SK-N-SH (cell line): ENCODE measurements around the gene RABGAP1L. TPM values are rescaled to one million over a fixed set of nuclear protein-coding genes. Genes with fewer than 3 reads are reported as not detected.

Experiments
- CTCF ChIA-PET: fragments of 300-600, 350-600 bp; formaldehyde crosslinking; extraction: SDS; loops from one replicate; lab custom pipeline; 2021; lab: Yijun Ruan, JAX
- POLR2A ChIA-PET: fragments of 350-600 bp; sonication (Branson Sonifier 250); formaldehyde crosslinking; extraction: SDS; loops from one replicate; lab custom pipeline; 2020; ENCODE audit warnings: antibody characterized with exemption, inconsistent platforms; lab: Yijun Ruan, JAX
- DNase-seq: peaks from one replicate; pipeline ENCODE4 v3.0.0; 2012
- H2AFZ ChIP-seq: fragments of 200-600 bp; sonication (generic); 2 replicates; pipeline ENCODE4 v1.8.1; 2016; ENCODE audit warnings: antibody characterized with exemption, mild to moderate bottlenecking, low read depth
- H3F3A ChIP-seq: fragments of 200-600 bp; sonication (generic); replicated peaks from 2 replicates; pipeline ENCODE3; 2016; ENCODE audit warnings: antibody characterized with exemption, mild to moderate bottlenecking; ENCODE audit not compliant: insufficient read depth
- H3K27ac ChIP-seq, 2 experiments: fragments of 200-500 bp in 1 of 2; fragments of 200-600 bp in 1 of 2; sonication (Bioruptor generic) in 1 of 2; sonication (generic), shearing (Covaris generic) in 1 of 2; 2 replicates each; pipeline versions ENCODE4 v1.5.1 to v1.6.1; 2014 to 2016; ENCODE audit warnings: low read depth in 2 of 2, inconsistent platforms in 1 of 2, low read length in 1 of 2, mild to moderate bottlenecking in 1 of 2, mixed read lengths in 1 of 2
- H3K27me3 ChIP-seq: fragments of 200-600 bp; sonication (generic), shearing (Covaris generic); 2 replicates; pipeline ENCODE4 v1.6.1; 2016; ENCODE audit warnings: mixed run types; ENCODE audit not compliant: insufficient read depth
- H3K36me3 ChIP-seq, 2 experiments: fragments of 200-500 bp in 1 of 2; fragments of 200-600 bp in 1 of 2; sonication (Bioruptor generic) in 1 of 2; sonication (generic) in 1 of 2; replicated peaks in 1 of 2; 2 replicates each; pipeline versions ENCODE3 to v1.5.1; 2014 to 2016; ENCODE audit warnings: low read length in 1 of 2, mild to moderate bottlenecking in 1 of 2; ENCODE audit not compliant: insufficient read depth in 2 of 2, control insufficient read depth in 1 of 2
- H3K4me1 ChIP-seq, 2 experiments: fragments of 200-500 bp in 1 of 2; fragments of 200-600 bp in 1 of 2; sonication (Bioruptor generic) in 1 of 2; sonication (generic), shearing (Covaris generic) in 1 of 2; 2 replicates each; pipeline versions ENCODE4 v1.5.1 to v1.6.1; 2014 to 2016; ENCODE audit warnings: low read depth in 1 of 2, low read length in 1 of 2, mixed run types in 1 of 2; ENCODE audit not compliant: insufficient read depth in 2 of 2, control insufficient read depth in 1 of 2
- H3K4me2 ChIP-seq: fragments of 200-600 bp; sonication (generic), shearing (Covaris generic); 2 replicates; pipeline ENCODE4 v1.6.1; 2017; ENCODE audit warnings: mixed run types
- H3K4me3 ChIP-seq, 2 experiments: fragments of 200-500 bp in 1 of 2; fragments of 200-600 bp in 1 of 2; sonication (Bioruptor generic) in 1 of 2; sonication (generic), shearing (Covaris generic) in 1 of 2; 2 replicates each; pipeline versions ENCODE4 v1.5.1 to v1.8.1; 2014 to 2016; ENCODE audit warnings: low read depth in 2 of 2, inconsistent platforms in 1 of 2, low read length in 1 of 2, mild to moderate bottlenecking in 1 of 2, mixed read lengths in 1 of 2, moderate library complexity in 1 of 2
- H3K79me2 ChIP-seq: fragments of 200-600 bp; sonication (generic); 2 replicates; pipeline ENCODE4 v1.8.1; 2017; ENCODE audit warnings: mild to moderate bottlenecking; ENCODE audit not compliant: insufficient read depth
- H3K9ac ChIP-seq: fragments of 200-600 bp; sonication (generic); 2 replicates; pipeline ENCODE4 v1.6.1; 2017; ENCODE audit warnings: mixed run types
- H3K9me2 ChIP-seq: fragments of 200-600 bp; sonication (generic); 2 replicates; pipeline ENCODE4 v1.6.1; 2017; ENCODE audit warnings: mixed run types
- H3K9me3 ChIP-seq: fragments of 200-600 bp; sonication (generic); 2 replicates; pipeline ENCODE4 v1.6.1; 2017; ENCODE audit warnings: mixed run types, mild to moderate bottlenecking, moderate library complexity
- H4K20me1 ChIP-seq: fragments of 200-600 bp; sonication (generic); 2 replicates; pipeline ENCODE4 v1.6.1; 2017; ENCODE audit warnings: mild to moderate bottlenecking, mixed run types; ENCODE audit not compliant: insufficient read depth
- ELF1 ChIP-seq: IDR thresholded peaks from 2 replicates; pipeline ENCODE4 v1.4.0; 2012
- FOXJ3 ChIP-seq: sonication (generic); formaldehyde crosslinking; IDR thresholded peaks from 2 replicates; pipeline ENCODE4 v1.5.1; 2020; ENCODE audit warnings: mild to moderate bottlenecking, missing genetic modification reagents
- FOXM1 ChIP-seq: IDR thresholded peaks from 2 replicates; pipeline ENCODE4 v1.4.0; 2012; ENCODE audit warnings: low read depth, mild to moderate bottlenecking
- SMC3 ChIP-seq: IDR thresholded peaks from 2 replicates; pipeline ENCODE4 v1.6.1; 2012; ENCODE audit warnings: low read depth, low read length, improper control_type of control experiment
- WGBS: methylation state at CpG from one replicate; pipeline ENCODE4 v1.1.6; 2017; ENCODE audit warnings: low lambda C conversion rate; 5-methylcytosine and 5-hydroxymethylcytosine counted together
- polyA plus RNA-seq, 3 experiments: library from polyadenylated mRNA; depleted of rRNA; stranded (reverse); fragments of >200 nt; gene quantifications; 2 replicates each; pipeline ENCODE4 v1.2.3, GENCODE V29; 2012
- TF ChIP-seq, protein P1 (sequence below): IDR thresholded peaks from 2 replicates; pipeline ENCODE4 v1.6.1; 2012; ENCODE audit warnings: mild to moderate bottlenecking, low read depth, low read length, moderate library complexity
- TF ChIP-seq, protein P2 (sequence below): IDR thresholded peaks from 2 replicates; pipeline ENCODE4 v1.4.0; 2012; ENCODE audit warnings: low read depth, borderline replicate concordance
- TF ChIP-seq, protein P3 (sequence below): fragments of 150-350 bp; IDR thresholded peaks from 2 replicates; pipeline ENCODE4 v1.6.1; 2016; ENCODE audit warnings: mild to moderate bottlenecking, low read depth, low read length
- TF ChIP-seq, protein P4 (sequence below): fragments of 150-350 bp; IDR thresholded peaks from 2 replicates; pipeline ENCODE4 v1.6.1; 2017; ENCODE audit warnings: antibody characterized with exemption, low read length, low read depth, borderline replicate concordance

RABGAP1L gene
- polyA plus RNA-seq, 1 of the 3 experiments (the other 2 are of a cell fraction): 7.2 TPM

DNA sequence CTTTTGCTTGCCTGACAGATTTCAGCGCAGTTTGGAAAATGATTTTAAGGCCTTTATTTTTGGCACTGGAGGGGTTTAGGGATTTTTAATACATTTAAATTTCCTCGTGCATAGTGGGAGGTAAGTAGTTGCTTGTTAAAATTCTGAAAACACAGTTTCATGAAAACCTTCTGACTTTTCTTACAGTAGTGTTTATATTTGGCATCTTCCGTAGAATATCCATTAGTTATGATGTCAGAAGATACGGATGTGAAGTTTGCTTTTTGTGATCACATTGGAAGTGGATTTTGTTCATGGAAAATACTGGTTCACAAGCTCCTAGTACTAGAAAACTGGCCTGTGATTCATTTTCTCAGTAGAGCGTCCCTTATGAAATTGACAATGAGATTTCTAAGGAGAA is 1.3 kb downstream of the RABGAP1L start (continued):
- TF ChIP-seq, protein P1, sequence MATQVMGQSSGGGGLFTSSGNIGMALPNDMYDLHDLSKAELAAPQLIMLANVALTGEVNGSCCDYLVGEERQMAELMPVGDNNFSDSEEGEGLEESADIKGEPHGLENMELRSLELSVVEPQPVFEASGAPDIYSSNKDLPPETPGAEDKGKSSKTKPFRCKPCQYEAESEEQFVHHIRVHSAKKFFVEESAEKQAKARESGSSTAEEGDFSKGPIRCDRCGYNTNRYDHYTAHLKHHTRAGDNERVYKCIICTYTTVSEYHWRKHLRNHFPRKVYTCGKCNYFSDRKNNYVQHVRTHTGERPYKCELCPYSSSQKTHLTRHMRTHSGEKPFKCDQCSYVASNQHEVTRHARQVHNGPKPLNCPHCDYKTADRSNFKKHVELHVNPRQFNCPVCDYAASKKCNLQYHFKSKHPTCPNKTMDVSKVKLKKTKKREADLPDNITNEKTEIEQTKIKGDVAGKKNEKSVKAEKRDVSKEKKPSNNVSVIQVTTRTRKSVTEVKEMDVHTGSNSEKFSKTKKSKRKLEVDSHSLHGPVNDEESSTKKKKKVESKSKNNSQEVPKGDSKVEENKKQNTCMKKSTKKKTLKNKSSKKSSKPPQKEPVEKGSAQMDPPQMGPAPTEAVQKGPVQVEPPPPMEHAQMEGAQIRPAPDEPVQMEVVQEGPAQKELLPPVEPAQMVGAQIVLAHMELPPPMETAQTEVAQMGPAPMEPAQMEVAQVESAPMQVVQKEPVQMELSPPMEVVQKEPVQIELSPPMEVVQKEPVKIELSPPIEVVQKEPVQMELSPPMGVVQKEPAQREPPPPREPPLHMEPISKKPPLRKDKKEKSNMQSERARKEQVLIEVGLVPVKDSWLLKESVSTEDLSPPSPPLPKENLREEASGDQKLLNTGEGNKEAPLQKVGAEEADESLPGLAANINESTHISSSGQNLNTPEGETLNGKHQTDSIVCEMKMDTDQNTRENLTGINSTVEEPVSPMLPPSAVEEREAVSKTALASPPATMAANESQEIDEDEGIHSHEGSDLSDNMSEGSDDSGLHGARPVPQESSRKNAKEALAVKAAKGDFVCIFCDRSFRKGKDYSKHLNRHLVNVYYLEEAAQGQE: no peak
- TF ChIP-seq FOXM1 (no peak), SMC3 (no peak)
- TF ChIP-seq, all 33 proteins: peak for 0

DNA sequence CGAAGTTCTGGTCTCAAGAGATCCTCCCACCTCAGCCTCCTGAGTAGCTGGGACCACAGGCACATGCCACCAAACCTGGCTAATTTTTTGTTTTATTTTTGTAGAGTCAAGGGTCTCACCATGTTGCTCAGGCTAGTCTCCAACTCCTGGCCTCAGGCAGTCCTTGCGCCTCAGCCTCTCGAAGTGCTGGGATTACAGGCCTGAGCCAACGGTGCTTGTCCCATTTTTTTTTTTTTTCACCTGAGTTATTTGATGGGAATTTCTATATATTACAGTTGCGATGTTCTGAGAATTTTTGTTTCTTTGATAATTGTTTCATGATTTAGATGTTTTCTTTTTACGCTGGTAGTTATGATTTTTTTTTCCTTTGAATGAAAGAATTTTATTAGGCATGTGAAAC is 2.5 kb downstream of the RABGAP1L start:
- Histone ChIP-seq H3K4me3 (no peak overlapping the region), H3K79me2 (peaks cover 35% of the 10 kb centered on the region), H4K20me1 (no peaks in the 10 kb centered on the region), H3K9ac (no peak overlapping the region), H3F3A (peaks cover 4% of the 10 kb centered on the region), H3K27me3 (no peaks in the 10 kb centered on the region), H3K9me3 (no peaks in the 10 kb centered on the region), H2AFZ (no peak overlapping the region), H3K9me2 (no peaks in the 10 kb centered on the region), H3K27ac (no peak overlapping the region), H3K36me3 (no peaks in the 10 kb centered on the region), H3K4me1 (peaks cover 0 to 3% of the 10 kb centered on the region in 2 experiments; a peak in 2 of 4 replicates), H3K4me2 (no peak overlapping the region)
- POLR2A ChIA-PET: no interaction called here
- TF ChIP-seq, protein P2, sequence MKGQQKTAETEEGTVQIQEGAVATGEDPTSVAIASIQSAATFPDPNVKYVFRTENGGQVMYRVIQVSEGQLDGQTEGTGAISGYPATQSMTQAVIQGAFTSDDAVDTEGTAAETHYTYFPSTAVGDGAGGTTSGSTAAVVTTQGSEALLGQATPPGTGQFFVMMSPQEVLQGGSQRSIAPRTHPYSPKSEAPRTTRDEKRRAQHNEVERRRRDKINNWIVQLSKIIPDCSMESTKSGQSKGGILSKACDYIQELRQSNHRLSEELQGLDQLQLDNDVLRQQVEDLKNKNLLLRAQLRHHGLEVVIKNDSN: no peak
- no peak for TF ChIP-seq FOXJ3 (CRISPR knock-in tag)
- no peak for TF ChIP-seq SMC3
- TF ChIP-seq, protein P3, sequence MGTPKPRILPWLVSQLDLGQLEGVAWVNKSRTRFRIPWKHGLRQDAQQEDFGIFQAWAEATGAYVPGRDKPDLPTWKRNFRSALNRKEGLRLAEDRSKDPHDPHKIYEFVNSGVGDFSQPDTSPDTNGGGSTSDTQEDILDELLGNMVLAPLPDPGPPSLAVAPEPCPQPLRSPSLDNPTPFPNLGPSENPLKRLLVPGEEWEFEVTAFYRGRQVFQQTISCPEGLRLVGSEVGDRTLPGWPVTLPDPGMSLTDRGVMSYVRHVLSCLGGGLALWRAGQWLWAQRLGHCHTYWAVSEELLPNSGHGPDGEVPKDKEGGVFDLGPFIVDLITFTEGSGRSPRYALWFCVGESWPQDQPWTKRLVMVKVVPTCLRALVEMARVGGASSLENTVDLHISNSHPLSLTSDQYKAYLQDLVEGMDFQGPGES: no peak
- TF ChIP-seq, protein P4, sequence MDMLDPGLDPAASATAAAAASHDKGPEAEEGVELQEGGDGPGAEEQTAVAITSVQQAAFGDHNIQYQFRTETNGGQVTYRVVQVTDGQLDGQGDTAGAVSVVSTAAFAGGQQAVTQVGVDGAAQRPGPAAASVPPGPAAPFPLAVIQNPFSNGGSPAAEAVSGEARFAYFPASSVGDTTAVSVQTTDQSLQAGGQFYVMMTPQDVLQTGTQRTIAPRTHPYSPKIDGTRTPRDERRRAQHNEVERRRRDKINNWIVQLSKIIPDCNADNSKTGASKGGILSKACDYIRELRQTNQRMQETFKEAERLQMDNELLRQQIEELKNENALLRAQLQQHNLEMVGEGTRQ: no peak
- TF ChIP-seq ELF1: no peak
- CTCF ChIA-PET: no interaction called here
- DNase-seq: no peak
- WGBS: 94% methylated on average over 6 of the region's 6 CpGs
